Epithelial cell of alveolus of lung (primary cell): Measurements from ENCODE around the gene JUP. TPM values are rescaled to one million over a fixed set of nuclear protein-coding genes. Genes with fewer than 3 reads are reported as not detected.

Experiments
- total RNA-seq: library from RNA; depleted of rRNA; stranded (reverse); fragments of >200 nt; gene quantifications from 2 replicates; pipeline ENCODE4 v1.2.1, GENCODE V29; 2015

The JUP gene
- total RNA-seq, result 118 and 240 TPM in 2 replicates

GRCh38 chr17:41786227-41787020, at the start of gene JUP:
Gene JUP (minus strand): TSS chr17:41786711. CDS start chr17:41771854, 14,857 bp downstream.

DNA sequence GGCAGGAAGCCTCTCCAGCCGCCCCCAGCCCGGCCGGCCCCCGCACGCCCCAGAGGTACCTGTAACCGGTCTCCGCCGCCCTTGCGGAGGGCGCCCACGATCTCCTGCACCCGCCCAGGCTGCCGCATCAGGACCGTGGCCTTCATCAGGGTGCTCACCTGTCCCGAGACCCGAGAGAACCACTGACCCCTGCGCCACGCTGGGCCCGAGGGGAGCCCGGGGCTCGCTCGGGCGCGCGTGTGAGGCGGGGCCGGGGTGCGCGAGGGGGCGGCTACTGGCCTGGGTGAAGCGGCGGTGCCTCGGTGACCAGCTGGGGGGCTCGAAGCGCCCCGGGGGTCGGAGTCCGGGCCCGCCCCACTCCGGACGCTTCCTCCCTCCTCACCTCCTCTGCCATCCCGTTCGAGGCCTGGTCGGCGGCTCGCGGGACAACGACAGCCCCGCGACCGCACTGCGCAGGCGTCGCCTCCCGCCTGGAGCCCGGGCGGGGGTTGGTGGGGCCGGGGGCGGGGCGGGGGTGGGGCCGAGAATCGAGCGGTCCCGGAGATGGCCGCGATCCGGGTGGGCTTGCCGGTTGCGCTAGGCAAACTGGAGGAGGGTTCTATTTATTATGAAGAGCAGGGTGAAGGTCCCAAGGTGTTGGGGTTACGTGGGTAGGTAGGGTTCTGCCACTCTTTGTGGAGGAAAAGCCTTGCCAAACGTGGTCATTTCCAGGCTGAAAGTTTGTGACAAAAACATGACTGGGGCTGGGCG, 49.5 kb upstream of the JUP start, which contains the start of gene NT5C3B:
TSS of gene NT5C3B (minus strand) at position 433 of the 750 bp plus-strand sequence. CDS start at position 394, 39 bp downstream.

DNA sequence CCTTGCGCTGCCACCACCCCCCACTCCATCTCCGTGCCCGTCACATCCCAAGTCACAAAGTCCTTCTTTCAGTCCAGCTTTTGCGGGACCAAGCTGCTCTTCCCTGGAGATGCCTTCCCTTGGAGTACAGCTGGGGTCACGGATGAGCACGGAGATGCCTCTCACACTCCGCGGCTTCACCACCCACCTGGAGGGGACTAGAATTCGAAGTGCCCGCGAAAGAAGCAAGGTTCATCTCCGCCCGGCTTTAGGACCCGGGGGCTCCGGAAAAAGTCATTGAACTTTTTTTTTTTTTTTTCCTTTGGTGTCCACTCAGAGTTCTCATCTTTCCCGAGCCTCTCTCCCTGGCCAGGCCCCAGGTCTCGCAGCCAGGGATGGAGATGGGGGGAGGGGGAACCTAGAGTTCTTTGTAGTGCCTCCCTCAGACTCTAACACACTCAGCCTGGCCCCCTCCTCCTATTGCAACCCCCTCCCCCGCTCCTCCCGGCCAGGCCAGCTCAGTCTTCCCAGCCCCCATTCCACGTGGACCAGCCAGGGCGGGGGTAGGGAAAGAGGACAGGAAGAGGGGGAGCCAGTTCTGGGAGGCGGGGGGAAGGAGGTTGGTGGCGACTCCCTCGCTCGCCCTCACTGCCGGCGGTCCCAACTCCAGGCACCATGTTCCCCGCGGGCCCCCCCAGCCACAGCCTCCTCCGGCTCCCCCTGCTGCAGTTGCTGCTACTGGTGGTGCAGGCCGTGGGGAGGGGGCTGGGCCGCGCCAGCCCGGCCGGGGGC, 26.1 kb upstream of the JUP start, which contains the start of gene FKBP10:
TSS of gene FKBP10 (plus strand) at position 624 of the 771 bp plus-strand sequence. CDS start at position 655, 31 bp downstream.

GRCh38 chr17:41811549-41812380, 25.3 kb upstream of the JUP start, which contains the start of gene P3H4:
Gene P3H4 (minus strand): TSS chr17:41811949. CDS start chr17:41811915, 34 bp downstream.

GRCh38 chr17:41734139-41734948, 52.2 kb downstream of the JUP start, which contains the start of gene HAP1:
Gene HAP1 (minus strand): TSS chr17:41734643. CDS start chr17:41734634, 9 bp downstream.

DNA sequence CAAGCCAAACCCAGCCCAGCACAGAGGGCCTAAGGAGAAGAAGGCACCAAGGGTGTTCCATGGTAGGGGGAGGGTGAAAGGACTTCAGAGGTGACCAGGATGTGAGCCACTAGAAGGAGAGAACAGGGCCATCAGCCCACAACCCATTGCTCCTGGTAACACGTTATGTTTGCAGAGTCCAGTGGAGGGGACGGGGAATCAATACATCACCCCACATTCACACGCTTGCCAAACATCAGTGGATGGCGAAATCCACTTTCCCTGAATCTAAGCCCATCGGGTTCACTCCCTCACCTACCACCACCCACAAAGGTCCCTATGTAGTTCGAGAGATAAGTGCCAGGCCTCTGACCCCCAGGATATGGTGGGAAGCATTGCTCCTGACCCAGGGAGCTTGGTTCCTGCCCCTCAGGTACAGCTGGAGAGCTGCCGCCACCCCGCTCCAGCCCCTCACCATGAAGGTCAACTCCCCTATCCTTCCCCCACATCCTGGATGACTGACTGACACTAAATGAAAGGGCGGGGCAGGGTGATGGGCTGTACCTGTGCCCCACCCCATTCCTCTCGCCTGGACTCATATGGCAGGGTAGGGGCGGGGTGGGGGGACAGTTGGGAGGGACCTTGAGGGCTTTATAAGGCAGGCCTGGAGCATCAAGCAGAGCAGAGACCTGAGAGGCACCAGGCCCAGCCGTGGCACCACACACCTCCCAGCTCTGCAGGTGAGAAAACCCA, 74.7 kb downstream of the JUP start, which contains the start of gene GAST:
TSS of gene GAST (plus strand) at position 663 of the 732 bp plus-strand sequence. CDS start 3,106 bp downstream, outside the sequence.

Other genes with a start within 250 kb of the JUP start
- gene KRT9, start 214.7 kb downstream of the JUP start, total RNA-seq, result not detected in 2 replicates
- 0.13 and 0.48 TPM in 2 replicates for gene KRT14, start 199.8 kb downstream of the JUP start, total RNA-seq
- gene KRT16, start 173.9 kb downstream of the JUP start, total RNA-seq, result not detected in 2 replicates
- 11.0 and 103 TPM in 2 replicates for gene KRT17, start 162.1 kb downstream of the JUP start, total RNA-seq
- gene EIF1, start 97.8 kb downstream of the JUP start, total RNA-seq, result 116 and 382 TPM in 2 replicates
- gene GAST, start 74.4 kb downstream of the JUP start, total RNA-seq, result not detected in 2 replicates
- gene HAP1, start 52.1 kb downstream of the JUP start, total RNA-seq, result under 0.01 and 0.40 TPM in 2 replicates
- gene P3H4, start 25.2 kb upstream of the JUP start, total RNA-seq, result 97.5 and 116 TPM in 2 replicates
- gene FKBP10, start 26.3 kb upstream of the JUP start, total RNA-seq, result 517 and 587 TPM in 2 replicates
- gene NT5C3B, start 49.5 kb upstream of the JUP start, total RNA-seq, result 36.6 and 71.5 TPM in 2 replicates
- gene KLHL10, start 51.1 kb upstream of the JUP start, total RNA-seq, result not detected in 2 replicates
- gene KLHL11, start 78.7 kb upstream of the JUP start, total RNA-seq, result 16.3 and 23.9 TPM in 2 replicates
- gene ACLY, start 132.2 kb upstream of the JUP start, total RNA-seq, result 123 and 285 TPM in 2 replicates
- gene ODAD4, start 143.9 kb upstream of the JUP start, total RNA-seq, result 0.52 and 1.9 TPM in 2 replicates
- gene CNP, start 180.1 kb upstream of the JUP start, total RNA-seq, result 58.9 and 69.8 TPM in 2 replicates
- 52.6 and 63.4 TPM in 2 replicates for gene DNAJC7, start 230.7 kb upstream of the JUP start, total RNA-seq
- 45.0 and 47.1 TPM in 2 replicates for gene NKIRAS2, start 233.4 kb upstream of the JUP start, total RNA-seq